HG02885 (cell line): ENCODE results near the gene CD80.
A peak's percentile ranks its signal among the peaks of the same experiment; 100 is the strongest.
"Not testable (repeated sequence)": the region's sequence is repeated elsewhere in the genome, so short reads cannot be mapped to it uniquely, and the experiment has no call there.

ENCODE experiments used
- ATAC-seq: cut with Tn5 transposase; IDR thresholded peaks from one replicate; pipeline ENCODE4 v1.9.1; 2021; ENCODE audit warnings: mild to moderate bottlenecking; ENCODE audit not compliant: unreplicated experiment, poor library complexity

CD80 gene, protein sequence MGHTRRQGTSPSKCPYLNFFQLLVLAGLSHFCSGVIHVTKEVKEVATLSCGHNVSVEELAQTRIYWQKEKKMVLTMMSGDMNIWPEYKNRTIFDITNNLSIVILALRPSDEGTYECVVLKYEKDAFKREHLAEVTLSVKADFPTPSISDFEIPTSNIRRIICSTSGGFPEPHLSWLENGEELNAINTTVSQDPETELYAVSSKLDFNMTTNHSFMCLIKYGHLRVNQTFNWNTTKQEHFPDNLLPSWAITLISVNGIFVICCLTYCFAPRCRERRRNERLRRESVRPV

DNA sequence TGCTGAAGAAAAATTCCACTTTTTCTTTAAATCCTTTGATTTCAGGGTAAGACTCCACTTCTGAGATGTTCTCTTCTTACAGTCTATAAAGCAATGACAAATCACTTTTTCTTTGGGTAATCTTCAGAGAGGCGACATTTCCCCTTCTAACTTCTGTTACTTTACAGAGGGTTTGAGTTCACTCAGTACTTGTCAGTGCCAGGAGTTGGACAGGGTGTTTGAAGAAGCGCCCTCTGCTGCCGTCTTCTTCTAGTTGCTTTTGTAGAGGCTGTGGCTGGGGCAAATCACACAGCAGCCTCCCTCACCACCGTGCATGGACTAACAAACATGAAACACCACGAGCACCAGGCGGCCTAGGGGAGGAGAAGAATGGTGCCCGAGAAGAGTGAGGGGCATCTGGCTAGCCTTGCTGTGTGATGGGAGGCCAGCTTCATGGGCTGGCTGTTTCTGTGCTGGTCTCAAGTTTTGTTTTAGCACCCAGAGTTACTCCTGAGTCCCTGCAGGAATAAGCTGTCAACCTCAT, at the start of gene CD80:
Gene CD80 (minus strand): TSS at position 174 of the 523 bp plus-strand sequence. CDS start 1,886 bp downstream, outside the sequence.
- ATAC-seq, result peak; percentile 67

DNA sequence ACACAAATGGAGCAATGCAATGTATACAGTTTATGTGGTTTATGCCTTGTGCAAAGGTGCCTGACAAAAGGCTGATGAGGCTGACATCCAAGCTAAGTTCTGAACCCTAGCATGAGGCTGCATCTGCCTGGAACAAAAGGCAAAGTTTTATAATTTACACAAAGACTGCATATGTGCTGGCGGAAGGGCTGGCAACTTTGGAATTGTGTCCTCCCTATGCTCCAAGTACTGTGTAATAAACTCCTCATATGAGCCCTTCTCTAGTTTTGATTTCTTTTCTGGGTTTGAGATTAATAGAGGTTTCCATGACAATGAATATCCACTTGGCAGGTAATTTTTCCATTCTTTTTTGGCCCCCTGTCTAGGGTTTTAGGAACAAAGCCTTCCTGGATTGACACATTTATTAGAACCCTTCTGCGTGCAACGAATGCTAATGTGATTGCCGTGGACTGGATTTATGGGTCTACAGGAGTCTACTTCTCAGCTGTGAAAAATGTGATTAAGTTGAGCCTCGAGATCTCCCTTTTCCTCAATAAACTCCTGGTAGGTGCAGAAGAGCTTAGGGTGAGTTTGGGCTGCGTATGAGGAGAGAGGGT, 49.1 kb upstream of the CD80 start:
- ATAC-seq, result no peak

DNA sequence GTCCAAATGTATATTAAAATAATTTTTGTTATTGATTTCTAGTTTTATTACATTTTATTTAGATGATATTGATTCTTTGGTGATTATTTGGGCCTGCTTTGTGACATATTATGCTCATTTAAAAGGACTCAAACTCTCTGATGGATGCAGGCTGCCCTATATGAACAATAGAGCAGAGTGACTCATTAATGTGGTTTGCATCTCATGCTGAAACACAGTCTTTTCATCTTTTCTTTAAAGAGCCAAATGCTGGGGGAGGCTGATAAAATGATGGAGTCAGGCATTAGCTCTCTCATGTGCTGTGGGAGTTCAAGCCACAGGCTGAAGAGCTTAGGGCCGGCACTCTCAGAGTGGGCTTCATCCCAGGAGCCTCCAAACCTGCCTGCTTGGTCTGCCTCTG, 45.5 kb upstream of the CD80 start:
- ATAC-seq, result no peak

DNA sequence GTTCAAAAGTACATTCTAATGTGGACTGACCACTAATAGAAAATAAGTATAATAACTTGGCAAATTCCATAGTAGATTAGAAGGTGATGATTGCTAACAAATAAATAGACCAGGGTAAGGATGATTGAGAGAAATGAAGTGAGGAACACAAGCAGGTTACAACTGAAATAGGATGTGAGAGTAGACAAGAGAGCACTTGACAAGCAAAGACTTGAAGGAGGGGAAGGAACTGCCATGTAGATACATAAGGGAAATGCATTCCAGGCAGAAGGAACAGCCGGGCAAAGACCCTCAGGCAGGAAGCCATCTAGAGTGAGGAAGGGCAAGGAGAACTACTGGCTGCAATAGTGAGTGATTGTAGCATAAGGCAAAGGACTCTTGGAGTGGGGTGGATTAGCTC, 43.3 kb upstream of the CD80 start:
- ATAC-seq, result no peak

DNA sequence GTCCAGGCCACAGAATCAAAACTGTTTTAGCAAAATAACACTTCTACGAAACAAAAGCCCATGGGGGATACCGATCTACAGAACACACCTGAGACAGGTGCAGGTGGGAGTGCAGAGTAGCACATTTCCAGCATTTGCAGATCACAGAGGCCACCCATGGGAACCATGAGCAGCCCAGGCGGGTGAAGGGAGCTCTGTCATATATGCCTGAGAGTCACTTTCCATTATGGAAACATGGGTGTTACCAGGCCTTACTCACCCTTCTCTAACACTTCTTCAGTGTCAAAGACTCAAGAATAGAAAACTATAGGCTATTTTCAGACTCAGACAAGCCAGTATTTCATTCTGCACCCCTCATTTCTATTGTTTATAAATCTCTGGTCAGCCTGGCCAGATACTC, 41.7 kb upstream of the CD80 start:
- no peak for ATAC-seq

DNA sequence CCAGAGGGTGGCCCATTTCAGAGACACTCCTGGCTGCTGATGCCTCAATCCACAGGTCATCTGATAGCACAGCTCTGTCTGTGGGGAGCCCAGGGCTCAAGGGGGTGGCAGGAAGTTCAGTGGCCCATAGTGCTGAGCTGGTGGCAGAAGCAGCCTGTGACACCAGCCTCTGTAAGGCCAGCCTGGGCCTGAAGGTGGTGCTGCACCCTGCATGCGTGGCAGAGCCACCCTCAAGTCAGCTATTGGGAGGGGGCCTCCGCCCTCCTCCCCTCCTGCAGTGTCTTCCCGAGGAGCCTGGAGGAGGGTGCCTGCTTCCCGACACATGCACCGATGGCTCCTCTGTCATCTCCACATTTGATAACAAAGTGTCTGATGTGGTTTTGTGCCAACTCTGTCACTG, 41.3 kb upstream of the CD80 start:
- ATAC-seq, result peak; percentile 76

DNA sequence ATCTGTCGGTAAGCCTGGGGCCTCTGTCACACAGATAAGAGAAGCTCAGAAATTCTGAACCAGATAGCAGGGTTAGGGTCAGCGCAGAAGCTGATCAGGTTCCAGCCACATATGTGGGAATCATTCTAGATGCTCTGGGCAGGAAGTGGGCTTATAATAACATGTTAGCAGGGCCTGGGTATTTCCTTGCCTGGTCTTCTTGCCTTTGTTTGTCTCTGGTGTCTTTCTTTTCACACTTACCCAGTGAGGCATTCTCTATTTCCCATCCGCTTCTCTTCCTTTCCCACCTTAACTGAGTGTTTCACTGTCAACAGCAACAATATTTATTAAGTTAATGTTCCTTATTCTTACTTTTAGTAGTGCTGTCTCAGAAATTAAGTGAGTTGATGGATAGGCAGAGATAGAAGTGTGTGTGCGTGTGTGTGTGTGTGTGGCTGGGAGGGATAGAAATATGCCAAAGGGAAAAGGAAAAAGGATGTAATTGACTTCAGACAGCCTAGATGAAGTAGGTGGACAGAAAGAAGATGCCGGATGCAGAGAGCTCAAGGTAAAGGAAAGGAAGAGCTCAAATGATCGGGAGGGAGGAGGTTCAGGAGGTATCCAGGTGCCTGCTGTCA, 40.3 kb upstream of the CD80 start:
- ATAC-seq, result no peak

DNA sequence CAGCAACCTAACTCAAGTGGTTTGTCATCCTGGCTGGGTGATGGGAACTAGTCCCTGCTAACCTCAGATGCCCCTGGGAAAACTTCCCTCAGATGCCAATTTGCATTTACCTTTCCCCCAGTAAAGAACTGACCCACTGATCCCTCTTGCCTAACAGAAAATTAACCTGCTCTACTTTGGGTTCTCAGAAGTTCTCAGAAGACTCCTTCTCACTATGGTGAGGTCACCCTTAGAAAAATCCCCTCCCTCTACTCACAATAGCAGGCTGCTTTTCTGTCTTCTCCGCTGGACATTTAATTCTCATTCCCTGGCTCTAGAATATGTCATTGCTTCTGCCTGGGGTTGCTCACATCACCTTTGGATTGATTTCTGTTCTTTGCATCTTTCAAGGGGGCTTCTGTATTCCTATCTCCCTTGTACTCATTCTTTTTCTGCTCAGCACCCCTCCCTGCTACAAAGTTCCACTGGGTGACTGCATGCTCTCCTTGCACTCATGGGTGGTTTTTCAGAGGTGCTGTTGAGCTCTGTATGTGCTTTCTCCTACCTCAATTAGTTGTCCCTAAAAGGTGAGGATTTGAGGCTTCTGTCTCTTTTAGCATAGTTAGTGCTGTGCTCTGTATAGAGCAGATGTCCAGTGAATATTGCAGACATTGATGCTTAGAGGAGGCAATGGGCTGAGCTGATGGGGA, 39.1 kb upstream of the CD80 start:
- peak; percentile 49 for ATAC-seq

DNA sequence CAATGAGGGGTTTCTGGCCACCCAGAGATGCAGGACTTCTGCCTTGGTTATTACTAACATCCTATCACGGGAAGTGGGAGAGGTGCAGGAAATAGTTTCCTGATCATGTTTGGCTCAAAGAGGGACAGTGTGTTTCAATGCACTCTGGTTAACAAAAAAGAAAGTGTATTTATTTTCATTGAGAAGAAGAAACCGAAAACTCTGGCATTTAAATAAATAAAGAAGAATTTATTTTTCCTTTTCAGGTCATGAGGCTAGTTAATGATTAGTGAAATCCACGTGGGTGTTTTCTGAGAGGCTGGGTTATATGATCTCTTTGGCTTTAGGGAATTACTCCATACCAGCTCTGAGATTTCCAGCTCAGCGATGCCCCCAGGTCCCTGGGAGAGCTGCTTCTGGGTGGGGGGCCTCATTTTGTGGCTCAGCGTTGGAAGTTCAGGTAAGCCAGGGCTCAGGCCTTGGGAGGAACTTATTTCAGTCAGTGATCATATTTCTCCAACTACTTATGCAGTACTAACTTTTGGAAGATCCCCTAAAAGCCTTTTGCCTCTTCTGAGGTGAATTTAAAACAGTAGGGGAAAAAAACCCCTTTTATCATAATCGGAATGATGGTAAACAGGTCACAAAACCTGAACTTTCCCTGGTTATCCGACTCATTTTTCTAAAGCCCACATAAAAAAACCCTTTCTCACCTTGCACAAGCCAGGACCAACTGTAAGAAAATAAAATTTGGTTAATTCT, 38.3 kb upstream of the CD80 start, which contains the start of gene PLA1A:
Gene PLA1A (plus strand): TSS at position 338 of the 741 bp plus-strand sequence. CDS start 29 bp downstream, at position 367.
- ATAC-seq, result no peak

DNA sequence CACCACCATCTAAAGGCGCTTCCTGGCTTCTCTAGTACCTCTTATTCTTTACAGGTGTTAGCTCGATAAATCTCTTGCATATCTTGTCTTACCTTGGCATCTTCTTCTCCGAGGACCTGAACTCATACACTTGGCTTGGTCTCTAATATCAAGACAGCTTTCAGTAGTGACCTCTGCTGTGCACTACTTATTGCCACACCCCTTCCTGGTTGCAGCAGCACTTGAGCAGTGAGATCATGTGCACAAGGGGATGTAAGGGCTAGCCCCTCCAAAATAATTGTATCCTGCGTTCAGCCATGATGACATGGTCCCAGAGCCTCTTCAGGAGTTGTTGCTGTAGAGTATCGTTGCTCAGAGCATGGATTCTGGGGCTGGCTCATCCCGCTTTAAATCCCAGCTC, 37.0 kb upstream of the CD80 start:
- ATAC-seq, result no peak

DNA sequence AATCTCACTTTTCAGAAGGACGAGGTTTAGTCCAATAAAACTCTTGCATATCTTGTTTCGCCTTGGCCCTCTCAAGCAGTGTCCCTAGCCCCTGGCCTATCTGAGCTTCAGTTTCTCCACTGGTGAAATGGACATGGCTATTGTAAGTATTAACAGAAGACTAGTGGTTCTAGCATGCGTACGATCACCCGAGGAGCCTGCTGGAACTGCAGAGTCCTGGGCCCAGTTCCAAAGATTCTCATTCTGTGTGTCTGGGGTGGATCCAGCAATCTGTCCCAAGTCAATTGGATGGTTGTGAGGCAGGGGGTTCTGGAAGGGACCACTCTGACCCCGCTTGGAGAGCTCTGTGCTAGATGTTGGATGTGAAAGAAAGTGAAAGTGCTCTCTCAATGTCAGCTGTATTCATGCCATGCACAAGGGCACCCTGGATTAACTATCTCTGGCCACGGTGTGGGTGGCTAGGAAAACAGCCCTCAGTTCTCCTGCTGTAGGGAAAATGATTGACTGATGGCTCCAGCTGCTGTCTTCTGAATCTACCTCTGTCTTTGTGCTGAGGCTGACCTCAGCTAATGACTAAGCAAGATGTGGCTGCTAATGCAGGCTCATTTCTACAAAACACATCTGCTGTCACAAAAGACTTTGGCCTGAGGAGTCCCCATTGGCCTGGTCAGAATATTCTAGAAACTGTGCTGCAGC, 36.4 kb upstream of the CD80 start:
- no peak for ATAC-seq

DNA sequence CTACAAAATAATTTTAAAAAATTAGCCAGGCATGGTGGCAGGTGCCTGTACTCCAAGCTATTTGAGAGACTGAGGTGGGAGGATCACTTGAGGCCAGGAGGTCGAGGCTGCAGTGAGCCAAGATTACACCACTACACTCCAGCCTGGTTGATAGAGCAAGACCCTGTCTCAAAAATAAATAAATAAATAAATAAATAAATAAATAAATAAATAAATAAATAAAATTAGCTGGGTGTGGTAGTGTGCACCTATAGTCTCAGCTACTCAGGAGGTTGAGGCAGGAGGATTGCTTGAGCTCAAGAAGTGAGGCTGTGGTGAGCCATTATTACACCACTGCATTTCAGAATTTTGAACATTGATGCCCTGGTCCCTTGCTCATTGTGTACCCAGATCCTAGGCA, 35.5 kb upstream of the CD80 start:
- ATAC-seq, result not testable (repeated sequence)

DNA sequence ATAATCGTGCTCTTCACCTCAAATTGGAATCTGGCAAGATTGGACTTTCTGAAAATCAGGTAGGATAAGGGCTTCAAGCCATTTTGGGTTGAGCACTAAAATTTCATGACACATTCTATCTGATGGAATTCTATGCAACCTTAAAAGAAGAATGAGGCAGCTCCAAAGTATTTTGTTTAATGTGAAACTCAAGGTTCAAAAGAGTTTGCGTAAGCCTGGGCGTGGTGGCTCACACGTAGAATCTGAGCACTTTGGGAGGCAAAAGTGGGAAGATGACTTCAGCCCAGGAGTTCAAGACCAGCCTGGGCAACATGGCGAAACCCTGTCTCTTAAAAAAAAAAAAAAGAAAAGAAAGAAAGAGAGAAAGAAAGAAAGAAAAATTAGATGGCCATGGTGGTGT, 34.7 kb upstream of the CD80 start:
- no peak for ATAC-seq

DNA sequence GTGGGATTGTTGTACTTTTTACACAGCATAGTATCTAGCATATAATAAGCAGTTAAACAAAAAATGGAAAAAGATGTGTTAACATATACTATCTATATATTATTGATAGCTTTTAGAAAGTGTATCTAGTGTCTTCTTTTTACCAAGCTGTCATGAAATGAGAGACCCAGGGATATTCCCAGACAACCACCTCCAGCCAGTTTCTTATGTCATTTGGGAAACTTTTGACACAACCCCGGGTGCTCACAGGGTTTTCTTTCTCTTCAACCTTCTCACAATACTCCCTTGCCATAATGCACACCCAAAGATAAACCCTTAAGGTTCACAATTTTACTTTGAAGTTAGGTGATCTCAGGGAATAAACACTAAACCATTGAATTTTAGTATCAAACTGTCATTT, 33.4 kb upstream of the CD80 start:
- ATAC-seq, result no peak

DNA sequence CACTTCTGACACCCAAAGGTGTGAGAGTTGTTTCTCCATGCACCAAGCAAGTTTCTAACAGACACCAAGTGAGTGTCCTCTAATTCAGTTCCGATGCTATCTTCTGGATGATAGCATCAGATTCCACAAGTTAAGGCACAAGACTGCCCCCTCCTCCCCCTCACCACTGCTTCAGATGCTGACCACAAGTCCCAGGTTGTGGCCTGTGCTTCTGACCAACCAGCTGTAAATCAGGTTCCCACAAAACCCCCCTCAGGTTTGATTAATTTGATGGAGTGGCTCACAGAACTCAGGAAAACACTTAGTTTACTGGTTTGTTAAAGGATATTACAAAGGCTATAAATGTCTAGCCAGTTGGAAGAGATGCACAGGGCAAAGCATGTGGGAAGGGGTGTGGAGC, 31.3 kb upstream of the CD80 start:
- ATAC-seq, result no peak

DNA sequence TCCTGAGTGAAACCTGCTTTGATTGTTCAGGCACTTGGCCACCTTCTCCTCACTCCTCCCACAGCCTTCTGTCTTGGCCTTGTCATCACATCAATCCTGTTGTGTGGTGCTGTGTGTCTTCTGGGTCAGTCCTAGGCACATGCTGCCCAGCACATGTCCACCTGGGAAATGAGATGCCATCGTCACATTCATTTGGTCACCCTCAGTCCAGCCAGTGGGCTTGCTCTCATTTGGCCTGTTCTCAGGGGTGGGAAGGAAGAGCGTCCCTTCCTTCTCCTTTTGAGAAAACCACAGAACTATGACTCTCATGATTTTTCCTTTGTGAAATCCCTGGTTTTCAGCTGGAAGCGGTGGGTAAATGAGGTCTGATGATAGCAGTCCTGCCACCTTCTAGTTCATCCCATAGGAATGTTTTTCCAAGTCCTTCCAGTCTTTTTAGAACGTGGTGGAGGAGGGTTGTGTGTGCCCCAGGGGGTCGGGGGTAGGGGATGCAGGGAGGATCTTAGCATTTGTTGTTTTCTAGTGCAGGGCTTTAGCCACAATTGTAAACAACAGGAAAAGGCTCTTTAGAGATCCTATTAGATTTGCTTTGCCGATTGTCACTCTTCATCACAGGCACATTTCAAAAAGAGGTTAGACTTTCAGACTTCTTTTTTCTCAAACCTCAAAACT, 29.8 kb upstream of the CD80 start:
- ATAC-seq, result no peak

DNA sequence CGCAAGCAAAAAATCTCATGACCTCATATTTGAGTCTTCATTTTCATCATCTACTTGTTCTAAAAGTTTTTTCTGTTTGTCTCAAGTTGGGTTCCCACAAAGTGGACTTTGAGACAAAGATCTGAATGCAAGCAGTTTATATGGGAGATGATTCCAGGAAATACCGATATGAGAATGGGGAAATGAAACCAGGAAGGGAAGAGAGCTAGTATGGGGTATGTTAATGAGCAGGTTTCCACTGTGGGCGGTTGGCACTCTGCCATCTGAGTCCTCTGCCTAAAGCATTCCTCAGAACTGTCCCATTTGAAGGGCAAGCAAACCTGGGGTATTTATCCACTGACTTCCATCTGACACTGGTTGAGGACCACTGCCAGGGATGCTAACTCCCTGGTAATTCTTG, 28.7 kb upstream of the CD80 start:
- ATAC-seq, result peak; percentile 72

DNA sequence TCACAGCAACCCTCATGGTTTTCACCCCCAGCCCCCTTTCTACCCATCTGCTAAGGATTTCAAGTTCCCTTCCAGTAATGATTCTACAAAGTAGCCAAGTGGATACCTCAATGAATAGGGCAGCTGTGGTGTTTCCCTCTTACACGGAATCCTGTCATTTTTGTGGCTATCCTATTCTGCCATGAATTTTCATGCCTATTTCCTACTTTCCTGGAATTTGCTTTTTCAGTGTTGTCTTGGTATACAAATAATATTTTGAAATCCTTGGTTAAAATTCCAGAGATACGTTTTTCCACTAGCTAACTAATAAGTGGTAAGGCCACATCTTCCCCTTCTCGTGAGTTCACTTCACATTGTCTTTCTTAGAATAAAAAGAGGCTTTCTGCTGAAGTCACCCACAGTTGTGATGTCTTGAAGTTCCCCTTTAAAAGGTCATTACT, 27.3 kb upstream of the CD80 start:
- no peak for ATAC-seq
